Activated CD8-positive, alpha-beta memory T cell treated with anti-CD3 and anti-CD28 coated beads, Interleukin-2, amount 50 U/mL, for 48 hours (primary cell): ENCODE measurements around the gene DENND2C.
"Not testable (repeated sequence)": the region's sequence is repeated elsewhere in the genome, so short reads cannot be mapped to it uniquely, and the experiment has no call there.

ENCODE experiments used
- DNase-seq: peaks from one replicate; pipeline ENCODE4 v3.0.0-alpha.2; 2020

Gene DENND2C

DNA sequence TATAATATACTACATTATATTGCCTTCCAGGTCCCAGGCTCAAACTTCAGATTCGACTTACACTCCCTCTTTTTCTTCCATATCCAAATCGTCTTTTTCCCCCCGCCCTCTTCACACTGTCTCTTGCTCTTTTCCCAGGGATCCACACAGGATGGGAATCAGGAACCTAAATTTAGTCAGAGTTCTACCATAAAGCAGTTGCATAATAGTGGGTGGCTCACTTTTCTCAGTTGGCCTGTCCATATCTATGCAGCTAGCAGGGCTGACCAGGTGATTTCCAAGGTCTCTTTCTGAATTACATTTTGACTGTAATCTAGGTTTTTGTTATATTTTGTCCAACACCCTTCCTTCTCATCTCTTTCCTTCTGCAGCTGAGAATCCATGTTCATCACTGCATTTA is 80.7 kb downstream of the DENND2C start:
- no peak for DNase-seq

DNA sequence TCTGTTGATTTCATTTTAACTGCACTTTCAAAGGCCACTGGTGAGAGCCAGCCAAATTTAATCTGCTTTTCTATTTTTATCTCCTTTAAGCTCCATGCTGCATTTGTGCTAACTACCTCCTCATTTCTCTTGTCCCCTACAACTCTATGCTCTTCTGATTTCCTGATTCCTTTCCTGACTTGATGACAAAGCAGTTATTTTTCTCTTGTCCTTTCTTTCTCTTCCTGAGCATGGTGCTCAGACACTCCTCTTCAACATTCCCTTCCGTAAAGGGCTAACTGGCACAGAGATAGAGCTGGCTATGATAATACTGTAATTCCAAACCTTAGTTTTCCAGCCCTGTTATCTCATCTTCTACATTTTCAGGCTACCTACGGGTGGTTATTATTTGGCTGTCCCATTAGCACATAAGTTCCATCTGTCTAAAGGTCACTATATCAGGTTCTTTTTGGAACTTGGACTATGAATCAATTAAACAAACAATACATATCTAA is 81.6 kb downstream of the DENND2C start:
- DNase-seq = no peak

DNA sequence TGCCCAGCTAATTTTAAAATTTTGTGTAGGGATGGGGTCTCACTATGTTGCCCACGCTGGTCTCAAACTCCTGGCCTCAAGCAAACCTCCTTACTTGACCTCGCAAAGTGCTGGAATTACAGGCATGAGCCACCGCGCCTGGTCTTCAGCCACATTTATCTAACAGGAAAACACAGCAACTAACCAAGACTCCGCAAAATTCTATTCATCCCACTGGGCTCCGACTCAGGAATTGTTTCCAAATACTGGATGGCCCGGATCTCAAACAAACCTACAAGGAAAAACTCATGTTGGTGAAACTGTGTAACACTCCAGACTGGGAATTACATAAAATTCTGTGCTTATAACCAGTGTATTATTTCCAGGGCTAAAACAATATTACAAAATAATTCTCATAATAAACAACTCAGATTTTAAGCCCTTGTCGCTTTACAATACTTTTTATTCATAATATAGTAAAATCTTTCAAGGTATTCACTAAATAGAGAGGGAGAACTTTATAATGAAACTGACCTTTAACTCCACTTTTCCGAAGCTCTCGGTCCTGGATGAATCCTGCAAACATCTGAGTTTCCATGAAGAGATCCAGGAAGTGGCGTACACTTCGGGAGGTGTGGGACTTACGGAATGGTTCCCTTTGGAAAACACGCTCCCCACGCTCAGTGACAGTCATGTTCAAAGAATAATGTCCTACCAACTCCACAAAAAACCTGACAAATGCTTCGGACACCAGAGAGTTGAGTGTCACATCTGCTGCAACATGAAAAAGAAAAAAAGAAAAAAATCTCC is 82.5 kb downstream of the DENND2C start:
- no peak for DNase-seq

DNA sequence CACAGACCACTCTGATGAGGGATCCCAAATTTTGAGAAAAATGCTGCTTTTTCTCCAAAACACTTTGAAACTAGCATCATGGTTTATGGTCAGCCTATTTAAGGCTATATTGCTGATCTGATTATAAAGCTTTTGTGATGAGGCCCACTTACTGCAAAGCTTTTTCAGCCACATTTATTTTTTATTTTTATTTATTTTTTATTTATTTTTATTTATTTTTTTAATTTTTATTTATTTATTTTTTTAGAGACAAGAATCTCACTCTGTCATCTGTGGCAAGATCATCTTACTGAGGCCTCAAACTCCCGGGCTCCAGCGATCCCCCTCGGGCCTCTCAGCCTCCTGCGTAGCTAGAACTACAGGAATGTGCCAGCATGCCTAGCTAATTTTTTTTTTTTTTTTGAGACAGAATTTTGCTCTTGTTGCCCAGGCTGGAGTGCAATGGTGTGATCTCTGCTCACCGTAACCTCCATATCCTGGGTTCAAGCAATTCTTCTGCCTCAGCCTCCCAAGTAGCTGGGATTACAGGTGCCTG is 83.3 kb downstream of the DENND2C start:
- no peak for DNase-seq

DNA sequence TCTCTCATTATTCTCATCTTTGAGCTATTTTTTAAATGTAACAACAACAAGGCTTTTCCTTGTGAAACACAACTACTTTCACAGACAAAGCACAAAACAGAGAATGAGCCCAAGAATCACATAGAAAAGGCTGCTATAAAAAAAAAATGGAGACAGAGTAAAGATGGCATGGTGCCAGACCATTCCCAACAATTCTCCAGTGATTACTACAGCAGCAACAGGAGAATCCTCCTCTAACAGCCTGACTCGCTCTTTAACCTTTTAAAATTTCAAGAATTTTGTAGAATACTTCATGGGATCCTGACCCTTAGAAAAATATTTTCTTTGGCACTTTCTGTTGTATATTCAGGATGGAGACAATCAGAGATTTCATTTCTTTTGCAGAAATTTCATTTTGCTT is 84.6 kb downstream of the DENND2C start:
- no peak for DNase-seq

DNA sequence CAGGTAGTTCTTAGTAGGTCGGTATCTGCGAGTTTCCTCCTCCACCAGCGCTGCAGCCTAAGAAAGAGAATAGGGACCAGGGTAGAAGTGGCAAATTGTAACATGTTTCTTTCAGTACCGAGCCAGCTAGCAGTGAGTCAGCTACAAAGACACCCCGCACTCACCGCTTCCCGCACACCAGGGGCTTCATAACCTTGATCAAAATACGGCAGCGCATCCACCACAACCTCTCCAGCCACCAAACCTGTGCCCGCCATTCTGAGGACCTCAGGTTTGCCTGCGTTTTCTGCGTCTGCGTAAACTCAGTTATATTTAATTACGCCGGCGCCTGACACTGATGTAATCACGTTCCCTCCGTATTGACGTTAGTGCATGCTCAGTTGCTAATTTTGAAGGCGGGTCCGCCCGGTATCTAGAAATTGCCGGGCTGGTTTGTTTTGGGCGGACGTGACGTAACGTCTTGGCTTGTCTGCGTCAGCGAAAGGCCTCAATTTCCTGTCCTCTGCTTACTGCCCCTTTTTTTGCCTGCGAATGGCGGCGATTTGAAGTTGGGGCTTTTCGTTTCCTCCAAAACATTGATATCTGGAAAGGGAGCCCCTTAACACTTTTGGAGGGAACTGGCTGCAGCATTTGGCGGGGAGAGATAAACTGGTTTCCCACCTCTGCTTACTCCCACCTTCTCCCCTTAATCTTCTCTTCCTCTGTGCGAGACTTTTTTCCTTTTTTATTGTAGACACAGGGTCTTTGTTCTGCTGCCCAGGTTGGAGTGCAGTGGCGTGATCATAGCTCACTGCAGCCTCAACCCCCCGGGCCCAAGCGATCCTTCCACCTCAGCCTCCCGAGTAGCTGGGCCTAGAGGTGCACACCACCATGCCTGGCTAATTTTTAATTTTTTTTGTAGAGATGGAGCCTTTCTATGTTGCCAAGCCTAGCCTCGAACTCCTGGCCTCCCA is 88.2 kb downstream of the DENND2C start, which contains the start of gene BCAS2:
BCAS2 (minus strand) TSS at position 281 of the 953 bp plus-strand sequence; CDS start at position 257, 24 bp downstream.
- DNase-seq = peak; percentile 93

DNA sequence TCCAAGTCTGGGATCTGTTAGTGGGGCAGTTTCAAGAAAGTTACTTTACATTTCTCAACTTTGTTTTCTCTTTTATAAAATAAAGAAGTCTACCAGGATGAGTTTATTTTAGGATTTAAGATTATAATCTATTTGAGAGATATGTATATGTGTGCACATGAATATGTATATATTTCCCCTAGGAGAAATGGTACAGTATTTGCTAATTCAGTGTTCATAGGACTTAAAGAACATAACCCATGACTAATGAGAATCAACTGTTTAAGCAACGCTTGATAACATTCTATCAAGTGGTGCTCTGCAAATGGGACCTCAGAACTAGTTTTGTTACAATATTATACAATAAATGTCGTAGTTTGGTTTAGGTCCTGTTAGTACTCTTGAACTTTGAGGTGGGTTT is 95.5 kb downstream of the DENND2C start:
- DNase-seq = no peak

DNA sequence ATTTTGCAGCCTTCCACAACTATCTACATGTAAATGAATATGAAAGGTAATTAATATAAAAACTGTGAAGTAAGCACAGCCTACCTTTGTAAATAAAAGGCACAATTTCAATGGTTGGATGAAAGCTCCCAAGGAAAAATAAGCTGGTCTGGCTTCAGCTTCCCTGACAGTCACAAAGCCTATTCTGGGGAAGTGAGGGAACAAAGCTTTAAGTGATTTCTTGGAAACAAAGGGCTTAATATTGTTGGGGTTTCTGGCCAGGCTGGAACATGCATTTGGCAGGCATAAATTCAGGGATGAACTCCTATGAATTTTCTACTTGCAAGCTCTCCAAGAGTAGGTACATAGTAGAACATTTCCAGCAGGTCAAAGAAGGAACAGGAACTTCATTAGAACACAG is 105.7 kb downstream of the DENND2C start:
- no peak for DNase-seq

DNA sequence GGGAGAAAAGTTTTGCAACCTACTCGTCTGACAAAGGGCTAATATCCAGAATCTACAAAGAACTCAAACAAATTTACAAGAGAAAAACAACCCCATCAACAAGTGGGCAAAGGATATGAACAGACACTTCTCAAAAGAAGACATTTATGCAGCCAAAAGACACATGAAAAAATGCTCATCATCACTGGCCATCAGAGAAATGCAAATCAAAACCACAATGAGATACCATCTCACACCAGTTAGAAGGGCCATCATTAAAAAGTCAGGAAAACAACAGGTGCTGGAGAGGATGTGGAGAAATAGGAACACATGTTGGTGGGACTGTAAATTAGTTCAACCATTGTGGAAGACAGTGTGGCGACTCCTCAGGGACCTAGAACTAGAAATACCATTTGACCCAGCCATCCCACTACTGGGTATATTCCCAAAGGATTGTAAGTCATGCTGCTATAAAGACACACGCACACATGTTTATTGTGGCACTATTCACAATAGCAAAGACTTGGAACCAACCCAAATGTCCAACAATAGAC is 106.8 kb downstream of the DENND2C start:
- DNase-seq = not testable (repeated sequence)

DNA sequence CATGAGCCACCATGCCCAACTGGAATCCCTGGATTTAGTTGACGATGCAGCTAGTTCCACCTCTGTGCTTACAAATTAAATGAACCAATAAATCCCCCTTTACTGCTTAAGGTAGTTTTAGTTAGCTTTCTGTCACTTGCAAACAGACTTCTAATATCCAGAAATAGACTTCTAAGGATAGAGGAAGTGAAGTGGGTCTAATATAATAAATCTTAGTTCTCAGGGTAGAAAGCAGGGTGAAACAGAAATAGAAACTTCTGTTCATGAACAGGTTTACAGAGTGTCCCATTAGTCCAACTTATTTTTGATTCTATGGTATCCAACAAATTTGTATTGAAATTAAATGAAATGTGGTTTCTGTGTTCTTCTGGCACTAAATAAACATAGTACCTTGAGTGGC is 108.5 kb downstream of the DENND2C start:
- DNase-seq = no peak

DNA sequence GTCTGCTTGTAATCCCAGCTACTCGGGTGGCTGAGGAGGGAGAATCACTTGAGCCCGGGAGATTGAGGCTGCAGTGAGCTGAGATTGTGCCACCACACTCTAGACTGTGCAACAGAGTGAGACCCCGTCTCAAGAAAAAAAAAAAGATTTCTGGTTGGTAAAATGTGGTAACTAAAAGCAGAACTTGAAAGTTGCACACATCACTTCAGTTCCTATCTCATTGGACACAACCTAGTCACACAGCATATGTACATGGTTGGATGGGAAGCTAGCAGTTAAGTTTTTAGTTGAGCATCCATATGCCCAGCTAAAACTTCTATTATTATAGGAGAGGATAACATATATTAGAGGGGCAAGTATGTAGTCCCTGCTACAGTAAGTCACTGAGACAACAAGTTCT is 110.5 kb downstream of the DENND2C start:
- no peak for DNase-seq

DNA sequence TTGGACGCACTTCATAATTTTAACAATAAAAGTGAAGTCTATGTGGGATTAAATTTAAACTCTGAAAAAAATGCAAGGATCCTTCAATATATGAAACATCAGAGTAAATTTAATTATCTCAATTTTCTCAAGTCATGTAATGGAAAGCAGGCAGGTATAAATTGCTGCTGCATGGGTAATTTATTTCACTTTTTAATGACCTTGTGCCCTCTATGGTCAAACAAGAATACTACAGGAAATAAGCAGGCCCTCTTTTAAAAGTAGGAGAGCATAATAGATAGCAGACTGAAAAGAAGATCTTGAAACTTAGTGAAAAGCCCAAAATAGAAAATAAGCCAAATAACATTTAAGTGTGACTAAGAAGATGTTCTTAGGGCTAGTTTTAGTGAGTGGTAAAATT is 111.3 kb downstream of the DENND2C start:
- DNase-seq = no peak

DNA sequence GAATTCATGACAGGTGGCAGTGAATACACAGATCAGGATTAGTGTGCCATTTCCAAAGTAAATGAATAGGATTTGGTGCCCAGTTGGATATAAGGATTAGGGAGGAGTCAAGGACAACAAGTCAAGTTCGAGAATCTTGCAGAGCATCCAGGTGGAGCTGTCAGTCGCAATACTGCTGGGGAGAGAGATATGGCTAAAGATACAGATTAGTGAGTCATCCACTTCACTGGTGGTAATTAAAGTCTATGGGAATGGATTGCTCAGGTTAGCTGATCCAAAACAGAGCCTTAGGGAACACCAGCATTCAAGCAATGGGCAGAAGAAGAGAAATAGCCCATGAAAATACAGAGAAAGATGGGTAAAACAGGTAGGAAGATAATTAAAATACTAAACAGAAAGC is 115.3 kb downstream of the DENND2C start:
- DNase-seq = no peak

DNA sequence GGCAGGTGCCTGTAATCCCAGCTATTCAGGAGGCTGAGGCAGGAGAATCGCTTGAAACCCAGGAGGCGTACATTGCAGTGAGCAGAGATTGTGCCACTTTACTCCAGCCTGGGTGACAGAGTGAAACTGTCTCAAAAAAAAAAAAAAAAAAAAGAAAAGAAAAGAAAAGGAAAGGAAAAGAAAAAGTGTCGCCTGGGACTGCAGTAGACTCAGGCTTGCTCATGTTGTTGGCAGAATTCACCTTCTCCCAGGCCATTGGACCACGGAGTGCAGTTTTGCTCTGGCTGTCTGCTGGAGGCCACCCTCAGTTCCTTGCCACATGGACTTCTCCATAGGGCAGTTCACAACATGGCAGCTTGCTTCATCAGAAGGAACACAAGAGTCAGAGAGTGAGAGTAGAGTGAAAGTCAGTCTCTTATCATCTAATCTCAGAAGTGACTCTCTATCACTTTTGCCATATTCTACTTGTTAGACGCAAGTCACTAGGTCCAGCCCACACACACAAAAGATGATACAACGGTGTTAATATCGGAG is 117.7 kb downstream of the DENND2C start:
- DNase-seq = no peak

DNA sequence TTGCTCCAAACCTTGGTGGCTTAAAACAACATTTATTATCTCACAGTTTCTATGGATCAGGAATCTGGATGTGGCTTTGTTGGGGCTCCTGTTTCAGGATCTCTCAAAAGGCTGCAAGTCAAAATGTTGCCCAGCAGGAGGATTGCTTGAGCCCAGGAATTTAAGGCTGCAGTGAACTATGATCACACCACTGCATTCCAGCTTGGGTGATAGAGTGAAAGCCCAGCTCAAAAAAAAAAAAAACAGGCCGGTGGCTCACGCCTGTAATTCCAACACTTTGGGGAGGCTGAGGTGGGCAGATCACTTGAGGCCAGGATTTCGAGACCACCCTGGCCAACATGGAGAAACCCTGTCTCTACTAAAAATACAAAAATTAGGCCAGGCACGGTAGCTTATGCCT is 118.4 kb downstream of the DENND2C start:
- DNase-seq = no peak

DNA sequence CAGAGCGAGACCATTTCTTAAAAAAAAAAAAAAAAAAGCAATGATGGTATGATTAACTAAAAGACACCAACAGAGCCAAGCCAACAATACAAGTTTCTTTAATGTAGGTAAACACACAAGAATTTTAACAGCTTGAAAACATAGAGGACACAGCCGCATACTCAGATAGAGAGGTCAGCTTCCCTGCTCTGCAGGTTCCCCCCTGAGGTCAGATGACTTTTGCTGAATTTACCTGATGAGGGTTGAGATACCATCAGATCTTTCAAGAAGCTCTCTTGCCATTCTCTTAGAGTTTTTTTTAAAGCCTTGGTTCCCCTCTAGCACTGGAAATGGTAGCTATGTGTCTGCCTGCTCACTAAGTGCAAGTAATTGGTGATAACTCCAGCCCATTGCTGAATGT is 119.5 kb downstream of the DENND2C start:
- no peak for DNase-seq

DNA sequence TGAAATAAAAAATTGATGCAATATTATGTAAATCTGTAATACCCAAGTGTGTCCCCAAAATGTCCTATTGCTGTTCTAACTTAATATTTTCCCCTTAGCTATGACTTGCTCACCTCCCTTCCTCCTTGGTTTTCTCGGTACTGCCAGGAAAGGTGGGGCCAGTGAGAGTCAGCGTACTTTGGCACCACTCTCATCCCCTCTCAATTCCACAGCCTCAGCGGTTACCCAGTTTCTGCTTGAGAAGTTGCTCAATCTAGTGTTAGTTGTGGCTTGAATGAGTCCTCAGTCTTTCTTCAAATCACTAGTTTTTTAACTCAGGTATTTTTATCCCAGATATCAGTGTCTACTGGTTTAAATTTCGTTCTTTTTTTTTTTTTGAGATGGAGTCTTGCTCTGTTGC is 120.7 kb downstream of the DENND2C start:
- no peak for DNase-seq

DNA sequence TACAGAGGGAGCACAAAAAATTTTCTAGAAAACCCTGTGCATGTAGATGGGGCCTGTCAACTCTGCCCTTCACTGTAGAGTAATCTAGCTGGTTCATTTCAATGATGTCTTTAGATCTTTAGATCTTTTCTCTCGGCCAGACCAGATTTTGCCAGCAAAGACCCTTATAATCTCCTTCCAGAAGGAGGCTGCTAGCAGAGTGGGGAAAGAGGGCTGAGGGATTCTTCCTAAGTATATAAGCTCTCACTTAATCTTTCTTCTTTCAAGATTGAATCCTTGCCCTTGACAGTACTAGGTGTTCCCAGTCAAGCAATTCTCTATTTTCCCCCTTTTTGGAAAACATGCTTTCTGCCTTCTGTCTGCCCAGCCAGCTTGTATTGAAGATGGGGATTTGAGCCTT is 122.8 kb downstream of the DENND2C start:
- no peak for DNase-seq

DNA sequence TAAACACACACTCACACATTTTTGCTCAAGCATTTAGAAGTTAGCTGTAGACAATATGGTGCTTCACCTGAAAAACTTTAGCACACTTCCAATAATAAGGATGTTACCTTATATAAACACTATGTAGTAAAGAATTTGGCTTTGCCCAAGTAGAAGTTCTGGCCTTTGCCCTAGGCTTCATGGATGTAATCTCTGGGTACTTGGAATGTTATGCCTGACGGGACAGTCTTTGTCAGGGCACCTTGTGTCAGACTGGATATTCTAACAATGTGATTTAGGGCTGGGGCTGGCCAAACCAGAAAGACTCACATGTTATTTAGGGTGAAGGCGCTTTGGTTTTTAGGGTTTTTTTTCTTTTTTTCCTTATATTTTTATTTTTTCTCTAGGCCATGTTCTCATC is 124.1 kb downstream of the DENND2C start:
- no peak for DNase-seq

DNA sequence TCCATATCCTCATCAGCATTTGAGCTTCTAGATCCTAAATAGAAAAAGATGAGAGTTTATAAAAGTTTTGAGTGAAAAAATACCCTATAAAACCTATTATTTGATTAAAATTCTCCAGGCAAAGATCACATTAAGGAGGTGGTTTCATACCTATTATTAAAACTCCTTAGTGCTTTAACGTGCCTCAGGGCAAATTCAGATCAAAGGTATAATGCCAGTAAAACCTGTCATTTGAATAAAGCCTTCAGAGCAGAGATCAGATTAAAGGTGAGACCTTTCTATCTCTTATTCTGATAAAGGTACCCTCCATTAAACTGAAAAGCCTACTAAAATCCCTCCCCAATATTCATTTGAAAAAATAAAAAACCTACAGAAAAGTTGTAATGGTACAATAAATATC is 124.5 kb downstream of the DENND2C start:
- DNase-seq = no peak

DNA sequence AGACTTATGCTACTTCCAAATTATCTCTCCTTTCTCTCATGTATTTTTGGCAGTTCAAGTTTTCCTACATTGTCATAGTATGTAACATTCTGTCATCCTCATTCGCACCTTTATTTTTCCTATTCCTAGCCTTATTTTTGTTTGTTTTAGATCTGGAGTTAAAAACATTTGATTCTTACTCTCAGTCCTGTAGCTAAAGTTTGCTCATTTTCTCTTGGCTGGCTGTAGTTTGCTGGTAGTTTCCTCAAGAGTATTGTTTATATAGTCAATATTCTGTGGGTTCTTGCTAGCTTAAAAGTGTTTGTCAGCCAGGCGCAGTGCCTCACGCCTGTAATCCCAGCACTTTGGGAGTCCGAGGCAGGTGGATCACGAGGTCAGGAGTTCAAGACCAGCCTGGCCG is 129.0 kb downstream of the DENND2C start:
- no peak for DNase-seq

DNA sequence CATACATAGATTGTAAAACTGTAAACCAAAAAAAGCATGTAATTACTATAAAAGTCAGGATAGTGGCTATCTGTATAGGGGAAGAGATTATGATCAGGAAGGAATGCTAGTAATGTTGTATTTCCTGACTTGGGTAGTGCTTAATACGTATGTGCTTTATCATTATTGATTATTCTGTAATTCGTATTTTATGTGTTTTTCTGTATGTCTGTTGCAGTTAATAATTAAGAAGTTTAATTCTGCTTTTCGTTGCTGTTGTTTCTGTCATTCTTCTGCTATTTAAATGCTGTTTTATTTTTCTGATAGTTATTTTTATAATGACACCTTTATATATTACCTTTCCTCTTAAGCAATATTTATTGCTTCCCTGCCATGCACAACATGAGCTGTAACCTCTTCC is 129.6 kb downstream of the DENND2C start:
- DNase-seq = no peak

DNA sequence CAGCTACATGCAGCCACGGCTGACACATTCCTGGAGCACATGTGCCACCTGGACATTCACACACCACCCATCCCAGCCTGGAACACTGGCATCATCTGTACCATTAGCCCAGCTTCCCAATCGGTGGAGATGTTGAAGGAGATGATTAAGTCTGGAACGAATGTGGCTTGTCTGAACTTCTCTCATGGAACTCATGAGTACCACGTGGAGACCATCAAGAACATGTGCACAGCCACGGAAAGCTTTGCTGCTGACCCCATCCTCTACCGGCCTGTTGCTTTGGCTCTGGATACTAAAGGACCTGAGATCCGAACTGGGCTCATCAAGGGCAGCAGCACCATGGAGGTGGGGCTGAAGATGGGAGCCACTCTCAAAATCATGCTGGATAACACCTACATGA is 133.8 kb downstream of the DENND2C start:
- no peak for DNase-seq
